Panc1 (cell line): Measurements from ENCODE around the gene DCANP1. TPM values are rescaled to one million over a fixed set of nuclear protein-coding genes. Genes with fewer than 3 reads are reported as not detected.

Source experiments
- ATAC-seq: fragments of 200-7000 bp; cut with Tn5 transposase; 2 replicates; pipeline ENCODE4 v1.9.1; 2020; ENCODE audit warnings: mild to moderate bottlenecking, moderate library complexity
- BruUV-seq: library from RNA; stranded (reverse); fragments of 400-500 nt; replicated peaks from 2 replicates; lab custom pipeline; 2021; lab: Mats Ljungman, UMichigan
- CTCF ChIA-PET: fragments of 300-600 bp; sonication (Branson Sonifier 250); formaldehyde crosslinking; loops from one replicate; lab custom pipeline; 2022; ENCODE audit warnings: antibody characterized with exemption; lab: Charles Lee
- POLR2A ChIA-PET: fragments of 300-600 bp; sonication (Branson Sonifier 250); formaldehyde crosslinking; loops from one replicate; lab custom pipeline; 2022; ENCODE audit warnings: antibody characterized with exemption; lab: Charles Lee
- DNase-seq: peaks from one replicate; pipeline ENCODE4 v3.0.0-alpha.2; 2010; ENCODE audit warnings: low read depth, low spot score
- H3K27ac ChIP-seq: 2 replicates; pipeline ENCODE4 v1.5.1; 2011; ENCODE audit warnings: mild to moderate bottlenecking, low read length, inconsistent platforms
- H3K27me3 ChIP-seq: fragments of 200-500 bp; sonication (Bioruptor generic); 2 replicates; pipeline ENCODE4 v1.6.0; 2014; ENCODE audit warnings: low read length, inconsistent platforms; ENCODE audit not compliant: control insufficient read depth, insufficient read depth
- H3K36me3 ChIP-seq: fragments of 200-500 bp; sonication (Bioruptor generic); 2 replicates; pipeline ENCODE4 v1.5.1; 2014; ENCODE audit warnings: inconsistent platforms, mild to moderate bottlenecking, low read length, moderate library complexity; ENCODE audit not compliant: control insufficient read depth, insufficient read depth
- H3K4me1 ChIP-seq: 2 replicates; pipeline ENCODE4 v1.5.1; 2011; ENCODE audit warnings: inconsistent platforms, mild to moderate bottlenecking, low read length, moderate library complexity; ENCODE audit not compliant: control insufficient read depth, insufficient read depth
- H3K4me3 ChIP-seq, 2 experiments: 2 replicates each; pipeline ENCODE4 v1.5.1; 2011 to 2012; ENCODE audit warnings: low read depth in 2 of 2, low read length in 2 of 2, mild to moderate bottlenecking in 2 of 2, inconsistent platforms in 1 of 2, moderate library complexity in 1 of 2
- H3K9me3 ChIP-seq: fragments of 200-500 bp; sonication (Bioruptor generic); 2 replicates; pipeline ENCODE4 v1.5.1; 2014; ENCODE audit warnings: low read depth, mild to moderate bottlenecking, inconsistent platforms, low read length, moderate library complexity; ENCODE audit not compliant: control insufficient read depth, insufficient read depth
- POLR2AphosphoS5 ChIP-seq: IDR thresholded peaks from 2 replicates; pipeline ENCODE4 v1.6.1; 2012; ENCODE audit warnings: mild to moderate bottlenecking, low read depth, low read length, moderate library complexity
- SIN3A ChIP-seq: IDR thresholded peaks from 2 replicates; pipeline ENCODE4 v1.6.1; 2012; ENCODE audit warnings: low read depth, mild to moderate bottlenecking, low read length, moderate library complexity, borderline replicate concordance; ENCODE audit not compliant: insufficient read depth
- TCF7L2 ChIP-seq: IDR thresholded peaks from 2 replicates; pipeline ENCODE4 v1.6.1; 2011; ENCODE audit warnings: mild to moderate bottlenecking, low read depth, low read length, inconsistent platforms
- in situ Hi-C: cut with HindIII; loops from 2 replicates; pipeline ENCODE4 v1.10.0; 2016; ENCODE audit warnings: low sequenced_read_pairs, low pct_unique_long_range_greater_than_20kb
- intact Hi-C: fragments of 100-400 bp; cut with micrococcal nuclease; formaldehyde crosslinking; loops from one replicate; pipeline ENCODE4 v1.10.0; 2022; ENCODE audit not compliant: unreplicated experiment
- total RNA-seq: library from RNA; stranded (reverse); gene quantifications from one replicate; pipeline ENCODE4 v1.2.1, GENCODE V29; 2021; ENCODE audit not compliant: unreplicated experiment
- TF ChIP-seq, protein P1 (sequence below): fragments of 450-650 bp; IDR thresholded peaks from 2 replicates; pipeline ENCODE4 v1.5.1; 2017; ENCODE audit warnings: mild to moderate bottlenecking
- TF ChIP-seq, protein P2 (sequence below), 2 experiments: IDR thresholded peaks; 2 replicates each; pipeline ENCODE4 v1.6.1; 2011 to 2012; ENCODE audit warnings: low read depth in 2 of 2, control low read depth in 1 of 2, low read length in 1 of 2, mild to moderate bottlenecking in 1 of 2, moderate library complexity in 1 of 2; ENCODE audit not compliant: insufficient read depth in 1 of 2

The DCANP1 gene
- total RNA-seq, 1 experiment from 2014 or later, result not detected

DNA sequence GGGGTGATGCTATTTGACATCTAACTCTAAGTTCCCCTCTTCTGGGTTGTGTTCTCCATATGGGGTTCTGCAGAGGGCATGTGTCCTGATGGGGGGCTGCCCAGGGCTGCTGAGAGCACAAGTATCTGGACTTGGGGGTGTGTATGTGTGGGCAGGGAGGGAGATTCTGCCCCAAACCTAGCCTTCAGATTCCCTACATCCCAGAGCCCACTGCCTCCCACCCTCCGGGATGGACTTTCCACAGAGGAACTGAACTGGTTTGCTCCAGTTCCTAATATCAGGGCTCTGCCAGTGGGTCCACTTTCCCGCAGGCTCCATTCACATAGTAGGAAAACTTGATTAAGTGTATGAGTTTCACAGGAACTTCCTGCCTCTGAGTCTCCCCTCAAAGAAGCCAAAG lies 21.4 kb upstream of the DCANP1 start:
- in situ Hi-C loops, result loop anchor here (25.0 kb wide), 1 partner anchor 369 kb away; the partner anchor contains the start of gene SLC25A48
- Histone ChIP-seq H3K27me3 (peaks cover 21% of the 10 kb centered on the region), H3K27ac (no peak overlapping the region)

DNA sequence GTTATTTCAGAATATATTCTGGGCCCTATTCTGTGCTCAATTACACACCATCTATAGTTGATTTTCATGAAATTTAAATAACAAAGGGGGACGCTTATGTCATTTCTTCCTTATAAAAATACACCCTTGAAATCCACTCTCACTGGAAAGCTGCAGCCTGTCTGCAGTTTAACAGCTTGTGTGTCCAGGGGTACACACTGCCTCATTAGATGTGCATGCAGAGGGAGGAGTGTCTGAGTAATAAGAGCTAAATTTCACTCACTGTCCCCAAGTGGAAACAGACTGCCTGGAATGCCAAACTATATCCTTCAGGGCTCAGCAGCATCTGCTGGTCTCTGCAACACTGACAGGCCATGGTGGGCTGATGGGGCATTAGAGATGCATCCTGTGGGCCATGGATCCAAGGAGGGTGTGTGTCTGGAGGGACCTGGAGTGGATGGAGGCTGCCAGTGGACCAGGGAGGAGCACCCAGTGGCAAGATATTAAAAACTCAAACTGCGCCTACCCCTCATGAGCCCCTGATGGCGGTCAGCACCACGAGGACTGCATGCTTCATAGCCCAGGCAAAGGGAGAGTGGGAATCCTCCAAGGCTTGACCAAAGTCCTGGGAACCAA lies 20.8 kb upstream of the DCANP1 start:
- Histone ChIP-seq H3K9me3 (no peaks in the 10 kb centered on the region), H3K4me3 (no peak overlapping the region), H3K27ac (no peak overlapping the region), H3K4me1 (peaks cover 2% of the 10 kb centered on the region; the same call in 1 of the 2 replicates), H3K36me3 (no peaks in the 10 kb centered on the region), H3K27me3 (peaks cover 21% of the 10 kb centered on the region)
- DNase-seq (no peak), ATAC-seq (no peak)
- POLR2A ChIA-PET, result no interaction called here
- TF ChIP-seq, protein P1, sequence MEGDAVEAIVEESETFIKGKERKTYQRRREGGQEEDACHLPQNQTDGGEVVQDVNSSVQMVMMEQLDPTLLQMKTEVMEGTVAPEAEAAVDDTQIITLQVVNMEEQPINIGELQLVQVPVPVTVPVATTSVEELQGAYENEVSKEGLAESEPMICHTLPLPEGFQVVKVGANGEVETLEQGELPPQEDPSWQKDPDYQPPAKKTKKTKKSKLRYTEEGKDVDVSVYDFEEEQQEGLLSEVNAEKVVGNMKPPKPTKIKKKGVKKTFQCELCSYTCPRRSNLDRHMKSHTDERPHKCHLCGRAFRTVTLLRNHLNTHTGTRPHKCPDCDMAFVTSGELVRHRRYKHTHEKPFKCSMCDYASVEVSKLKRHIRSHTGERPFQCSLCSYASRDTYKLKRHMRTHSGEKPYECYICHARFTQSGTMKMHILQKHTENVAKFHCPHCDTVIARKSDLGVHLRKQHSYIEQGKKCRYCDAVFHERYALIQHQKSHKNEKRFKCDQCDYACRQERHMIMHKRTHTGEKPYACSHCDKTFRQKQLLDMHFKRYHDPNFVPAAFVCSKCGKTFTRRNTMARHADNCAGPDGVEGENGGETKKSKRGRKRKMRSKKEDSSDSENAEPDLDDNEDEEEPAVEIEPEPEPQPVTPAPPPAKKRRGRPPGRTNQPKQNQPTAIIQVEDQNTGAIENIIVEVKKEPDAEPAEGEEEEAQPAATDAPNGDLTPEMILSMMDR, result no peak
- no peak for TF ChIP-seq TCF7L2
- TF ChIP-seq POLR2AphosphoS5, result no peak
- no peak for TF ChIP-seq SIN3A
- TF ChIP-seq, protein P2, sequence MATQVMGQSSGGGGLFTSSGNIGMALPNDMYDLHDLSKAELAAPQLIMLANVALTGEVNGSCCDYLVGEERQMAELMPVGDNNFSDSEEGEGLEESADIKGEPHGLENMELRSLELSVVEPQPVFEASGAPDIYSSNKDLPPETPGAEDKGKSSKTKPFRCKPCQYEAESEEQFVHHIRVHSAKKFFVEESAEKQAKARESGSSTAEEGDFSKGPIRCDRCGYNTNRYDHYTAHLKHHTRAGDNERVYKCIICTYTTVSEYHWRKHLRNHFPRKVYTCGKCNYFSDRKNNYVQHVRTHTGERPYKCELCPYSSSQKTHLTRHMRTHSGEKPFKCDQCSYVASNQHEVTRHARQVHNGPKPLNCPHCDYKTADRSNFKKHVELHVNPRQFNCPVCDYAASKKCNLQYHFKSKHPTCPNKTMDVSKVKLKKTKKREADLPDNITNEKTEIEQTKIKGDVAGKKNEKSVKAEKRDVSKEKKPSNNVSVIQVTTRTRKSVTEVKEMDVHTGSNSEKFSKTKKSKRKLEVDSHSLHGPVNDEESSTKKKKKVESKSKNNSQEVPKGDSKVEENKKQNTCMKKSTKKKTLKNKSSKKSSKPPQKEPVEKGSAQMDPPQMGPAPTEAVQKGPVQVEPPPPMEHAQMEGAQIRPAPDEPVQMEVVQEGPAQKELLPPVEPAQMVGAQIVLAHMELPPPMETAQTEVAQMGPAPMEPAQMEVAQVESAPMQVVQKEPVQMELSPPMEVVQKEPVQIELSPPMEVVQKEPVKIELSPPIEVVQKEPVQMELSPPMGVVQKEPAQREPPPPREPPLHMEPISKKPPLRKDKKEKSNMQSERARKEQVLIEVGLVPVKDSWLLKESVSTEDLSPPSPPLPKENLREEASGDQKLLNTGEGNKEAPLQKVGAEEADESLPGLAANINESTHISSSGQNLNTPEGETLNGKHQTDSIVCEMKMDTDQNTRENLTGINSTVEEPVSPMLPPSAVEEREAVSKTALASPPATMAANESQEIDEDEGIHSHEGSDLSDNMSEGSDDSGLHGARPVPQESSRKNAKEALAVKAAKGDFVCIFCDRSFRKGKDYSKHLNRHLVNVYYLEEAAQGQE (IDR thresholded peaks at IDR 0.05; ENCODE audit: insufficient read depth in 1 of 2, low read depth in 2 of 2, low read length in 1 of 2), result no peak
- intact Hi-C loops, result no loop called here
- no TSS peak for BruUV-seq
- in situ Hi-C loops, result loop anchor here (25.0 kb wide), 1 partner anchor 369 kb away; the partner anchor contains the start of gene SLC25A48
- CTCF ChIA-PET, result no interaction called here

More for the DNA sequence above, 21.4 kb upstream of the DCANP1 start:
- ATAC-seq (no peak), DNase-seq (no peak)
- Histone ChIP-seq H3K9me3 (no peaks in the 10 kb centered on the region), H3K4me1 (peaks cover 2% of the 10 kb centered on the region; the same call in 1 of the 2 replicates), H3K4me3 (no peak overlapping the region), H3K36me3 (no peaks in the 10 kb centered on the region)
- intact Hi-C loops, result no loop called here
- TF ChIP-seq SIN3A, result no peak
- TF ChIP-seq, protein P1, result no peak
- TF ChIP-seq TCF7L2, result no peak
- no peak for TF ChIP-seq POLR2AphosphoS5
- TF ChIP-seq, protein P2 (IDR thresholded peaks at IDR 0.05; ENCODE audit: insufficient read depth in 1 of 2, low read depth in 2 of 2, low read length in 1 of 2), result no peak
- CTCF ChIA-PET, result no interaction called here
- BruUV-seq, result no TSS peak
- POLR2A ChIA-PET, result no interaction called here
